Mesenchymal stem cell (in vitro differentiated cells and primary cell): ENCODE results near the gene RAC3.
A peak's percentile ranks its signal among the peaks of the same experiment; 100 is the strongest.

Source experiments
- DNase-seq: peaks from one replicate; pipeline ENCODE4 v3.0.0-alpha.2; 2013
- H2AFZ ChIP-seq: one replicate; pipeline ENCODE4 v1.6.1; 2013; ENCODE audit warnings: low read depth, mild to moderate bottlenecking, control low read depth, inconsistent platforms, low read length, moderate library complexity
- H2AK5ac ChIP-seq: 2 replicates; pipeline ENCODE4 v1.6.1; 2013; ENCODE audit warnings: low read length, moderate library complexity, mild to moderate bottlenecking, inconsistent platforms; ENCODE audit not compliant: severe bottlenecking
- H2BK120ac ChIP-seq: one replicate; pipeline ENCODE4 v1.6.1; 2013; ENCODE audit warnings: low read depth, mild to moderate bottlenecking, inconsistent platforms, low read length, moderate library complexity
- H2BK12ac ChIP-seq, 2 experiments: one replicate each; pipeline ENCODE4 v1.6.1; 2013; ENCODE audit warnings: inconsistent platforms in 2 of 2, low read length in 2 of 2, mild to moderate bottlenecking in 2 of 2, moderate library complexity in 2 of 2, control low read depth in 1 of 2
- H2BK15ac ChIP-seq: one replicate; pipeline ENCODE4 v1.6.1; 2013; ENCODE audit warnings: mild to moderate bottlenecking, low read depth, inconsistent platforms; ENCODE audit not compliant: poor library complexity, severe bottlenecking
- H2BK5ac ChIP-seq: 2 replicates; pipeline ENCODE4 v1.6.1; 2013; ENCODE audit warnings: low read depth, mild to moderate bottlenecking, low read length, control low read depth, inconsistent platforms; ENCODE audit not compliant: poor library complexity, severe bottlenecking
- H3K14ac ChIP-seq, 2 experiments: one replicate each; pipeline ENCODE4 v1.6.1; 2013; ENCODE audit warnings: inconsistent platforms in 2 of 2, low read length in 2 of 2, control low read depth in 1 of 2, mild to moderate bottlenecking in 1 of 2, moderate library complexity in 1 of 2
- H3K18ac ChIP-seq, 2 experiments: one replicate each; pipeline ENCODE4 v1.6.1; 2013; ENCODE audit warnings: inconsistent platforms in 2 of 2, low read length in 2 of 2, control low read depth in 1 of 2, low read depth in 1 of 2, mild to moderate bottlenecking in 1 of 2
- H3K23ac ChIP-seq, 2 experiments: one replicate each; pipeline ENCODE4 v1.6.1; 2013; ENCODE audit warnings: inconsistent platforms in 2 of 2, low read length in 2 of 2, mild to moderate bottlenecking in 2 of 2, moderate library complexity in 2 of 2, control low read depth in 1 of 2
- H3K27ac ChIP-seq: 2 replicates; pipeline ENCODE4 v1.5.1; 2013; ENCODE audit warnings: mild to moderate bottlenecking, moderate library complexity, low read length, control low read depth, inconsistent platforms; ENCODE audit not compliant: poor library complexity, severe bottlenecking
- H3K27me3 ChIP-seq, 2 experiments: 2 replicates each; pipeline versions ENCODE4 v1.6.1 to v1.7.0; 2013; ENCODE audit warnings: low read length in 2 of 2, mild to moderate bottlenecking in 2 of 2, moderate library complexity in 2 of 2, control low read depth in 1 of 2, inconsistent platforms in 1 of 2; ENCODE audit not compliant: control insufficient read depth in 1 of 2, insufficient read depth in 1 of 2
- H3K36me3 ChIP-seq, 2 experiments: 2 replicates each; pipeline versions ENCODE4 v1.6.1 to v1.7.0; 2013; ENCODE audit warnings: low read length in 2 of 2, control low read depth in 1 of 2, inconsistent platforms in 1 of 2, low read depth in 1 of 2, mild to moderate bottlenecking in 1 of 2; ENCODE audit not compliant: insufficient read depth in 2 of 2, control insufficient read depth in 1 of 2
- H3K4ac ChIP-seq, 2 experiments: one replicate each; pipeline ENCODE4 v1.6.1; 2013; ENCODE audit warnings: inconsistent platforms in 2 of 2, low read length in 2 of 2, mild to moderate bottlenecking in 2 of 2, moderate library complexity in 2 of 2, control low read depth in 1 of 2, low read depth in 1 of 2
- H3K4me1 ChIP-seq: 2 replicates; pipeline ENCODE4 v1.6.1; 2013; ENCODE audit warnings: low read depth, low read length, control low read depth; ENCODE audit not compliant: control insufficient read depth, insufficient read depth
- H3K4me2 ChIP-seq: 2 replicates; pipeline ENCODE4 v1.6.1; 2013; ENCODE audit warnings: low read length, mild to moderate bottlenecking, inconsistent platforms; ENCODE audit not compliant: poor library complexity, severe bottlenecking
- H3K4me3 ChIP-seq, 2 experiments: 2 replicates each; pipeline versions ENCODE4 v1.5.1 to v1.7.0; 2013; ENCODE audit warnings: low read length in 2 of 2, mild to moderate bottlenecking in 2 of 2, control low read depth in 1 of 2, low read depth in 1 of 2; ENCODE audit not compliant: insufficient read depth in 1 of 2
- H3K79me1 ChIP-seq: replicated peaks from 2 replicates; pipeline ENCODE4 v1.6.1; 2013; ENCODE audit warnings: mild to moderate bottlenecking, control low read depth, low read length, inconsistent platforms; ENCODE audit not compliant: poor library complexity, severe bottlenecking
- H3K9ac ChIP-seq: 2 replicates; pipeline ENCODE4 v1.7.0; 2013; ENCODE audit warnings: mild to moderate bottlenecking, low read length, moderate library complexity
- H3K9me3 ChIP-seq: 2 replicates; pipeline ENCODE4 v1.7.0; 2013; ENCODE audit warnings: mild to moderate bottlenecking, low read length; ENCODE audit not compliant: control insufficient read depth
- H4K8ac ChIP-seq: one replicate; pipeline ENCODE4 v1.6.1; 2013; ENCODE audit warnings: inconsistent platforms, mild to moderate bottlenecking, low read length, moderate library complexity
- H4K91ac ChIP-seq: one replicate; pipeline ENCODE4 v1.6.1; 2013; ENCODE audit warnings: mild to moderate bottlenecking, low read length, inconsistent platforms
- WGBS: methylation state at CpG from one replicate; pipeline ENCODE4 v1.1.7; 2013; ENCODE audit warnings: mixed read lengths; 5-methylcytosine and 5-hydroxymethylcytosine counted together

RAC3 gene

GRCh38 chr17:82006468-82007227 lies 24.8 kb upstream of the RAC3 start:
- no peak overlapping the region for H2BK5ac ChIP-seq
- no peak overlapping the region for H3K4me3 ChIP-seq
- no peak overlapping the region for H4K91ac ChIP-seq
- no peak overlapping the region for H3K23ac ChIP-seq
- H3K36me3 ChIP-seq = peaks cover 0 to 35% of the 10 kb centered on the region in 2 experiments
- 88% methylated on average over 22 of the region's 24 CpGs for WGBS
- no peak overlapping the region for H2AFZ ChIP-seq
- H3K27ac ChIP-seq = no peak overlapping the region
- peak overlapping the region; percentile 83 for H2AK5ac ChIP-seq
- no peaks in the 10 kb centered on the region for H3K27me3 ChIP-seq
- H3K79me1 ChIP-seq = peaks cover 6% of the 10 kb centered on the region
- no peak overlapping the region for H3K4ac ChIP-seq
- no peak overlapping the region for H3K18ac ChIP-seq
- DNase-seq = peak; percentile 27
- H3K9ac ChIP-seq = no peak overlapping the region
- no peak overlapping the region for H3K4me2 ChIP-seq
- H2BK15ac ChIP-seq = no peak overlapping the region
- no peak overlapping the region for H3K14ac ChIP-seq
- no peak overlapping the region for H2BK12ac ChIP-seq
- H2BK120ac ChIP-seq = no peak overlapping the region
- peaks cover 69% of the 10 kb centered on the region for H3K4me1 ChIP-seq
- no peaks in the 10 kb centered on the region for H3K9me3 ChIP-seq
- H4K8ac ChIP-seq = no peak overlapping the region

DNA sequence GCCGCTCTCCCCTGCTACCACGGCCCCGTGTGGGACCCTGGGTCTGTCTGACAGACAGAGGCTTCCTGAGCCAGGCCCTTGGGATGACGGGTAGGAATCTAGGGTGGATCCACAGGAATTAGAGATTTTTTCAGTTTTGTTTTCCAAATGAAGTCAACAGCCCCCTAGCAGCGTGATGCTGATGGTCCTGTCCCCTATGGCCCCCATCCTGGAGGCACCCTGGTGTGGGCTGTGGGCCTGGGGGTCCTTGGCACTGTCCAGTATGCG lies 24.3 kb upstream of the RAC3 start:
- H3K9ac ChIP-seq = no peak overlapping the region
- peaks cover 0 to 40% of the 10 kb centered on the region in 2 experiments for H3K36me3 ChIP-seq
- H2BK120ac ChIP-seq = no peak overlapping the region
- H3K27ac ChIP-seq = no peak overlapping the region
- H2BK12ac ChIP-seq = no peak overlapping the region
- H4K91ac ChIP-seq = no peak overlapping the region
- peaks cover 6% of the 10 kb centered on the region for H3K79me1 ChIP-seq
- H3K18ac ChIP-seq = no peak overlapping the region
- H3K4me3 ChIP-seq = no peak overlapping the region
- H3K23ac ChIP-seq = no peak overlapping the region
- H4K8ac ChIP-seq = no peak overlapping the region
- no peaks in the 10 kb centered on the region for H3K9me3 ChIP-seq
- H3K4me1 ChIP-seq = peaks cover 65% of the 10 kb centered on the region
- no peak for DNase-seq
- no peak overlapping the region for H3K4ac ChIP-seq
- WGBS = 89% methylated on average over 6 of the region's 6 CpGs
- H2AK5ac ChIP-seq = peak overlapping the region; percentile 83
- no peak overlapping the region for H2BK5ac ChIP-seq
- no peak overlapping the region for H2BK15ac ChIP-seq
- no peaks in the 10 kb centered on the region for H3K27me3 ChIP-seq
- H3K4me2 ChIP-seq = no peak overlapping the region
- H3K14ac ChIP-seq = peak overlapping the region in 1 of 2 experiments; percentile 36
- no peak overlapping the region for H2AFZ ChIP-seq

GRCh38 chr17:82007495-82008257 lies 23.8 kb upstream of the RAC3 start:
- peaks cover 62% of the 10 kb centered on the region for H3K4me1 ChIP-seq
- DNase-seq = no peak
- H3K4ac ChIP-seq = no peak overlapping the region
- peak overlapping the region in 1 of 2 experiments; percentile 36 for H3K14ac ChIP-seq
- no peak overlapping the region for H3K23ac ChIP-seq
- H3K9ac ChIP-seq = no peak overlapping the region
- no peak overlapping the region for H3K4me3 ChIP-seq
- peak overlapping the region; percentile 51 for H2AK5ac ChIP-seq
- no peak overlapping the region for H3K18ac ChIP-seq
- peak overlapping the region; percentile 33 for H2BK5ac ChIP-seq
- H3K36me3 ChIP-seq = peaks cover 0 to 45% of the 10 kb centered on the region in 2 experiments
- H4K8ac ChIP-seq = peak overlapping the region; percentile 76
- peaks cover 6% of the 10 kb centered on the region for H3K79me1 ChIP-seq
- WGBS = 87% methylated on average over 30 of the region's 30 CpGs
- peak overlapping the region; percentile 33 for H3K4me2 ChIP-seq
- H3K27ac ChIP-seq = no peak overlapping the region
- no peak overlapping the region for H2BK120ac ChIP-seq
- H2BK12ac ChIP-seq = no peak overlapping the region
- peak overlapping the region; percentile 29 for H4K91ac ChIP-seq
- H3K9me3 ChIP-seq = no peaks in the 10 kb centered on the region
- H3K27me3 ChIP-seq = no peaks in the 10 kb centered on the region
- no peak overlapping the region for H2AFZ ChIP-seq
- no peak overlapping the region for H2BK15ac ChIP-seq

DNA sequence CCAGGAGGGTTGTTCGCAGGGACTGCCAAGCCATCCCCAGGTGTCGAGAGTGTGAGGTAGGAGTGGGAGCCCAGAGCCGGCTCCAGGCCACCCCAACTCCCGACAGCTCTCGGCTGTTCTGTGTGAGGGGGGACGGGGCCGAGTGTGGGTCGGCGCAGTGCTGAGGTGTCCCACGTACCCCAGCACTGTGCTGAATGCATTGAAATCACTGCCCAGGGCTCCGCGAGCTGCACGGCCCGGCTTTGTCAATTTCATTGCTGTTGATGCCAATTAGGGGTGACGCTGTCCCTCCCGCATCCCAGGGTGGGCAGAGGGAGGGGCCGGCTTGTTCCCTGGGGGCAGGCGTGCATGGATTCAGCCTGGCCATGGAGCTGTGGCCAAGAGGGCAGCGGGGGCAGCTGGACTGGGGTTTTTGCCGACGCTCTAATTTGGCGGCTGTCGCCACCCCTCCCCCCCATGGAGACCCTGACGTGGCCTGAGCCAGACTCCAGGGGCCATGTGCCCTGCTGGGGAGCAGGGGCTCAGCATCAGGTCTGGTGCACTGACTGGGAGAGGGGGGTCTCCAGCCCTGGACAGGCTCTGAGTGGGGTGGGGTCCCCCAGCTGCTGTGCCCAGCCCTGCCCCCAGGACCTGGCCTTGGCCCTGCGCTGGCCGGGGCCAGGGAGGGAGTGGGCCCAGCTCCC lies 23.1 kb upstream of the RAC3 start:
- Histone ChIP-seq H3K4ac (no peak overlapping the region), H2BK120ac (no peak overlapping the region), H3K27ac (no peak overlapping the region), H3K27me3 (no peaks in the 10 kb centered on the region), H3K18ac (no peak overlapping the region), H3K23ac (no peak overlapping the region), H2BK15ac (peak overlapping the region; percentile 12), H3K4me1 (peaks cover 59% of the 10 kb centered on the region), H2AFZ (no peak overlapping the region), H3K9me3 (no peaks in the 10 kb centered on the region), H4K8ac (no peak overlapping the region), H3K4me3 (no peak overlapping the region), H2BK12ac (no peak overlapping the region), H3K4me2 (no peak overlapping the region), H3K9ac (no peak overlapping the region), H3K14ac (no peak overlapping the region), H3K79me1 (peaks cover 6% of the 10 kb centered on the region), H2BK5ac (no peak overlapping the region), H4K91ac (peak overlapping the region; percentile 29), H3K36me3 (peaks cover 0 to 52% of the 10 kb centered on the region in 2 experiments), H2AK5ac (peak overlapping the region; percentile 17)
- 94% methylated on average over 26 of the region's 26 CpGs for WGBS
- DNase-seq = no peak
